ENCODE measurements around the gene CIZ1.

CIZ1 gene

GRCh38 chr9:128222880-128223670 is 31.7 kb upstream of the CIZ1 start:
- Histone ChIP-seq H3K4me1 (ENCODE audit: control insufficient read depth, insufficient read depth, low read length) (peaks cover 3% of the 10 kb centered on the region; the same call in 1 of the 2 replicates), H3K36me3 (ENCODE audit: control insufficient read depth, insufficient read depth, low read length) (peaks cover 56% of the 10 kb centered on the region), H3K4me3 (ENCODE audit: low read depth, low read length) (no peak overlapping the region), H3K27ac (ENCODE audit: low read depth, low read length) (no peak overlapping the region), H3K27me3 (ENCODE audit: control insufficient read depth, insufficient read depth, low read length) (no peaks in the 10 kb centered on the region), H3K9ac (ENCODE audit: low read length) (no peak overlapping the region), H3K9me3 (ENCODE audit: control insufficient read depth, insufficient read depth, low read depth, low read length) (no peaks in the 10 kb centered on the region)

- Histone ChIP-seq H3K27ac (ENCODE audit: low read depth, low read length) (no peak overlapping the region), H3K9me3 (ENCODE audit: control insufficient read depth, insufficient read depth, low read depth, low read length) (no peaks in the 10 kb centered on the region), H3K36me3 (ENCODE audit: control insufficient read depth, insufficient read depth, low read length) (peaks cover 52% of the 10 kb centered on the region), H3K4me3 (ENCODE audit: low read depth, low read length) (no peak overlapping the region), H3K9ac (ENCODE audit: low read length) (no peak overlapping the region), H3K4me1 (ENCODE audit: control insufficient read depth, insufficient read depth, low read length) (peaks cover 8% of the 10 kb centered on the region; the same call in 1 of the 2 replicates), H3K27me3 (ENCODE audit: control insufficient read depth, insufficient read depth, low read length) (no peaks in the 10 kb centered on the region)
Observed at GRCh38 chr9:128222026-128222425, 30.7 kb upstream of the CIZ1 start.

GRCh38 chr9:128219831-128220230 is 28.5 kb upstream of the CIZ1 start:
- Histone ChIP-seq H3K4me3 (ENCODE audit: low read depth, low read length) (no peak overlapping the region), H3K27me3 (ENCODE audit: control insufficient read depth, insufficient read depth, low read length) (no peaks in the 10 kb centered on the region), H3K4me1 (ENCODE audit: control insufficient read depth, insufficient read depth, low read length) (peaks cover 12% of the 10 kb centered on the region; the same call in 1 of the 2 replicates), H3K9ac (ENCODE audit: low read length) (no peak overlapping the region), H3K9me3 (ENCODE audit: control insufficient read depth, insufficient read depth, low read depth, low read length) (no peaks in the 10 kb centered on the region), H3K27ac (ENCODE audit: low read depth, low read length) (no peak overlapping the region), H3K36me3 (ENCODE audit: control insufficient read depth, insufficient read depth, low read length) (peaks cover 39% of the 10 kb centered on the region)

GRCh38 chr9:128218518-128219389 is 27.4 kb upstream of the CIZ1 start:
- peak overlapping the region; percentile 46 for H3K4me3 ChIP-seq (ENCODE audit: low read depth, low read length)
- H3K4me1 ChIP-seq (ENCODE audit: control insufficient read depth, insufficient read depth, low read length): peaks cover 18% of the 10 kb centered on the region; the same call in 1 of the 2 replicates
- no peak overlapping the region for H3K9ac ChIP-seq (ENCODE audit: low read length)
- H3K36me3 ChIP-seq (ENCODE audit: control insufficient read depth, insufficient read depth, low read length): peaks cover 31% of the 10 kb centered on the region
- no peaks in the 10 kb centered on the region for H3K9me3 ChIP-seq (ENCODE audit: control insufficient read depth, insufficient read depth, low read depth, low read length)
- H3K27ac ChIP-seq (ENCODE audit: low read depth, low read length): no peak overlapping the region
- H3K27me3 ChIP-seq (ENCODE audit: control insufficient read depth, insufficient read depth, low read length): no peaks in the 10 kb centered on the region

GRCh38 chr9:128218172-128218517 is 26.8 kb upstream of the CIZ1 start:
- Histone ChIP-seq H3K36me3 (ENCODE audit: control insufficient read depth, insufficient read depth, low read length) (peaks cover 27% of the 10 kb centered on the region), H3K4me1 (ENCODE audit: control insufficient read depth, insufficient read depth, low read length) (peaks cover 18% of the 10 kb centered on the region; the same call in 1 of the 2 replicates), H3K9ac (ENCODE audit: low read length) (no peak overlapping the region), H3K27me3 (ENCODE audit: control insufficient read depth, insufficient read depth, low read length) (no peaks in the 10 kb centered on the region), H3K9me3 (ENCODE audit: control insufficient read depth, insufficient read depth, low read depth, low read length) (no peaks in the 10 kb centered on the region), H3K27ac (ENCODE audit: low read depth, low read length) (no peak overlapping the region), H3K4me3 (ENCODE audit: low read depth, low read length) (peak overlapping the region; percentile 46)

GRCh38 chr9:128216781-128217553 is 25.6 kb upstream of the CIZ1 start:
- Histone ChIP-seq H3K4me1 (ENCODE audit: control insufficient read depth, insufficient read depth, low read length) (peaks cover 18% of the 10 kb centered on the region; the same call in 1 of the 2 replicates), H3K27ac (ENCODE audit: low read depth, low read length) (no peak overlapping the region), H3K27me3 (ENCODE audit: control insufficient read depth, insufficient read depth, low read length) (no peaks in the 10 kb centered on the region), H3K36me3 (ENCODE audit: control insufficient read depth, insufficient read depth, low read length) (peaks cover 17% of the 10 kb centered on the region), H3K9ac (ENCODE audit: low read length) (no peak overlapping the region), H3K9me3 (ENCODE audit: control insufficient read depth, insufficient read depth, low read depth, low read length) (no peaks in the 10 kb centered on the region), H3K4me3 (ENCODE audit: low read depth, low read length) (no peak overlapping the region)

- Histone ChIP-seq H3K9me3 (ENCODE audit: control insufficient read depth, insufficient read depth, low read depth, low read length) (no peaks in the 10 kb centered on the region), H3K27me3 (ENCODE audit: control insufficient read depth, insufficient read depth, low read length) (no peaks in the 10 kb centered on the region), H3K36me3 (ENCODE audit: control insufficient read depth, insufficient read depth, low read length) (peaks cover 12% of the 10 kb centered on the region), H3K9ac (ENCODE audit: low read length) (no peak overlapping the region), H3K27ac (ENCODE audit: low read depth, low read length) (no peak overlapping the region), H3K4me1 (ENCODE audit: control insufficient read depth, insufficient read depth, low read length) (peaks cover 18% of the 10 kb centered on the region; the same call in 1 of the 2 replicates), H3K4me3 (ENCODE audit: low read depth, low read length) (no peak overlapping the region)
Observed at GRCh38 chr9:128215491-128216409, 24.4 kb upstream of the CIZ1 start.

- Histone ChIP-seq H3K27me3 (ENCODE audit: control insufficient read depth, insufficient read depth, low read length) (no peaks in the 10 kb centered on the region), H3K36me3 (ENCODE audit: control insufficient read depth, insufficient read depth, low read length) (peaks cover 5% of the 10 kb centered on the region), H3K27ac (ENCODE audit: low read depth, low read length) (no peak overlapping the region), H3K9me3 (ENCODE audit: control insufficient read depth, insufficient read depth, low read depth, low read length) (no peaks in the 10 kb centered on the region), H3K4me1 (ENCODE audit: control insufficient read depth, insufficient read depth, low read length) (peaks cover 18% of the 10 kb centered on the region; the same call in 1 of the 2 replicates), H3K9ac (ENCODE audit: low read length) (no peak overlapping the region), H3K4me3 (ENCODE audit: low read depth, low read length) (no peak overlapping the region)
Observed at GRCh38 chr9:128214571-128215490, 23.5 kb upstream of the CIZ1 start.

- Histone ChIP-seq H3K27ac (ENCODE audit: low read depth, low read length) (no peak overlapping the region), H3K36me3 (ENCODE audit: control insufficient read depth, insufficient read depth, low read length) (peaks cover 2% of the 10 kb centered on the region; the same call in 1 of the 2 replicates), H3K27me3 (ENCODE audit: control insufficient read depth, insufficient read depth, low read length) (no peaks in the 10 kb centered on the region), H3K4me3 (ENCODE audit: low read depth, low read length) (no peak overlapping the region), H3K9me3 (ENCODE audit: control insufficient read depth, insufficient read depth, low read depth, low read length) (no peaks in the 10 kb centered on the region), H3K9ac (ENCODE audit: low read length) (no peak overlapping the region), H3K4me1 (ENCODE audit: control insufficient read depth, insufficient read depth, low read length) (peaks cover 18% of the 10 kb centered on the region; the same call in 1 of the 2 replicates)
Observed at GRCh38 chr9:128213746-128214497, 22.6 kb upstream of the CIZ1 start.
